ENCODE data around the gene SBF2. TPM values are rescaled to one million over a fixed set of nuclear protein-coding genes. Genes with fewer than 3 reads are reported as not detected.

The SBF2 gene
- total RNA-seq, 4 donors from 2014 or later, result 53.8 to 125 (median 76.4) TPM

DNA sequence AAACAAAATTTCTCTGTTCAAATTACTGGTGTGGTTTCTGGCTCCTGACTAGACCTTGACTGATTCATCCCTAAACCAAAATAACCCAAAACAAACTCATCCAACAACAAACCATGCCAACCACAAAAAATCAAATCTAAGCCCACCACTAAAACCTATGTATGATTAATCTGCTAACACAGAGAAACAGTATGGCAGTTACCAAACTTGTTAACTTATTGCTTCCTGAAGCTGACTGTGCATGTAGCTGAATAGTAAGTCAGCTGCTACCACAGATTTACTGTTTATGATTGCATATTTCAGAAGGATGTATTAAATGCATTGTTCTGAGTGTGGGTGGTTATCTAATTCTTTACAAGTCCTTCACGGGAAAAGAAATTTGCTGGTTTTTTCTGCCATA, 399.0 kb downstream of the SBF2 start:
- TF ChIP-seq, protein P1, sequence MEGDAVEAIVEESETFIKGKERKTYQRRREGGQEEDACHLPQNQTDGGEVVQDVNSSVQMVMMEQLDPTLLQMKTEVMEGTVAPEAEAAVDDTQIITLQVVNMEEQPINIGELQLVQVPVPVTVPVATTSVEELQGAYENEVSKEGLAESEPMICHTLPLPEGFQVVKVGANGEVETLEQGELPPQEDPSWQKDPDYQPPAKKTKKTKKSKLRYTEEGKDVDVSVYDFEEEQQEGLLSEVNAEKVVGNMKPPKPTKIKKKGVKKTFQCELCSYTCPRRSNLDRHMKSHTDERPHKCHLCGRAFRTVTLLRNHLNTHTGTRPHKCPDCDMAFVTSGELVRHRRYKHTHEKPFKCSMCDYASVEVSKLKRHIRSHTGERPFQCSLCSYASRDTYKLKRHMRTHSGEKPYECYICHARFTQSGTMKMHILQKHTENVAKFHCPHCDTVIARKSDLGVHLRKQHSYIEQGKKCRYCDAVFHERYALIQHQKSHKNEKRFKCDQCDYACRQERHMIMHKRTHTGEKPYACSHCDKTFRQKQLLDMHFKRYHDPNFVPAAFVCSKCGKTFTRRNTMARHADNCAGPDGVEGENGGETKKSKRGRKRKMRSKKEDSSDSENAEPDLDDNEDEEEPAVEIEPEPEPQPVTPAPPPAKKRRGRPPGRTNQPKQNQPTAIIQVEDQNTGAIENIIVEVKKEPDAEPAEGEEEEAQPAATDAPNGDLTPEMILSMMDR (IDR thresholded peaks at IDR 0.05), result no peak
- ATAC-seq (ENCODE audit: low FRiP score) (no peak), DNase-seq (ENCODE audit: low spot score) (no peak)

DNA sequence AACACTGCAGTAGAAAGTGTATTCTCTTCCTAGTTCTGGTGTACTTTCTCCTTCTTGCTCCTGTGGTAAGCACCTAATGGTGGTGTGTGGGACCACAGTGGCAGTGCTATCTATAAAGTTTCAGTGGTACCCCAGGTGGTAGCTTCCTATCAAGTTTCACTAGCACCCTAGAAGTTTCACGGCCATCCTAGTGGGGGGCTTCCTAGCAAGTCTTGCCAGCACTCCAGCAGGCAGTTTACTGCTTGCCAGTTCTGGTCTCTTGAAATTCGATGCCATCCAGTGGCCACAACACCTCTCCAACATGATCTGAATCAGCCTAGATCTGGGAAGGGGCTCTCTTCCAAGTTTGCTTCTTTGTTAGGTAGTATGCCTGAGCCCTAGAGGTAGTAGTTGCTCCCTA, 400.5 kb downstream of the SBF2 start:
- no peak for DNase-seq (ENCODE audit: low spot score)
- no peak for ATAC-seq (ENCODE audit: low FRiP score)
- TF ChIP-seq, protein P1 (IDR thresholded peaks at IDR 0.05), result no peak

DNA sequence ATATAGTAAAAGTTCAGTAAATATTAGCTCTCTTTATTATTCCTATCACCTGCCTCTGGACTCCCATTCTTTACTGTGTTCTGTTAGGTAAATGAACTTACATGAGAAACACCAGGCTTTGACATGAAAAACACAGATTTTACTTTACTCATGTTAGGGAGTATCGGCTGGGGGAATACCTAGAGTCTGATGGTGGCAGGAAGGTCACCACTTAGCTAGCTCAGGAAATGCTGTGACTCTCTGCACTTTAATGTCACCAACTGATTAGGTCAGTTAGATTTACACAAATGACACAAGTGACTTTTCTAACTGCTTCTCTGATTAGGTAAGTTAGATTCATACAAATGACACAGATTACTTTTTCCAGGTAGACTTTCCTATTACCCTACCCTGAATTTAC, 405.1 kb downstream of the SBF2 start:
- DNase-seq (ENCODE audit: low spot score), result no peak
- ATAC-seq (ENCODE audit: low FRiP score), result no peak
- TF ChIP-seq, protein P1 (IDR thresholded peaks at IDR 0.05), result no peak

DNA sequence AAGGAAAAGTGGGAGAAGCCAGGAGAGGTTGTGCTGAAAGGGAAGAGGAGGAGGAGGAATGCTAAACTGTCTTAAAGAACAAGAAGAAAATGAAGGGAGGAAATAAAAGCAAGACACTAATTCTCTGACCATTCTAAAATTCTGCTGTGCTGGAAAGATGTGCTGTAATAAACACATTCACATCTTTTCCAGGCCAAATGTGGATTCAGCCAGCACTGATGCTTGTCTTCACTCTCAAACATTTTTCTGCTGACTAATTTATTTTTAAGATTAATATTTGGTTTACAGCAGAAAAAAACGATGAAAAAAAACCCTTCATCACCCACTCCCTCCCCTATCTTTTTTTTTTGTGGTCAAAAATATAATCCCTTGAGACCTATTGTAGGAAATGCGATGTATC, 406.5 kb downstream of the SBF2 start:
- TF ChIP-seq, protein P1 (IDR thresholded peaks at IDR 0.05), result no peak
- DNase-seq (ENCODE audit: low spot score) (no peak), ATAC-seq (ENCODE audit: low FRiP score) (no peak)

DNA sequence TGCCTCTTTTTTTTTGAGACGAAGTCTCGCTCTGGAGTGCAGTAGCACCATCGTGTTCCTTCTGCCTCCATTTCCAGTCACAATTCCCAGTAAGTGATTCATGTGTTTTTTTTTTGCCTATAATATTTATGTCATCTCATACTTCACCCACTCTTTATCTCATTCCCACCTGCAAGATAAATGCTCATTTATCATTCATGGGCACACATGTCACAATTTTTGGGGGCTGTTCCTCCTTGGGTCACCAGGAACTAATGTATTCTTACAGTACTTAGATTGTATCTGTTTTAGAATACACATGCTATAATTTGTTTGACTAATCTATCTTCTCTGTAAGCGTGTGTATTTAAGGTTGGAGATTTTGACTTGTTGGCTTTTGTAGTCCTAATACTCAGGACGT, 407.4 kb downstream of the SBF2 start:
- TF ChIP-seq, protein P1 (IDR thresholded peaks at IDR 0.05), result no peak
- ATAC-seq (ENCODE audit: low FRiP score) (no peak), DNase-seq (ENCODE audit: low spot score) (no peak)

DNA sequence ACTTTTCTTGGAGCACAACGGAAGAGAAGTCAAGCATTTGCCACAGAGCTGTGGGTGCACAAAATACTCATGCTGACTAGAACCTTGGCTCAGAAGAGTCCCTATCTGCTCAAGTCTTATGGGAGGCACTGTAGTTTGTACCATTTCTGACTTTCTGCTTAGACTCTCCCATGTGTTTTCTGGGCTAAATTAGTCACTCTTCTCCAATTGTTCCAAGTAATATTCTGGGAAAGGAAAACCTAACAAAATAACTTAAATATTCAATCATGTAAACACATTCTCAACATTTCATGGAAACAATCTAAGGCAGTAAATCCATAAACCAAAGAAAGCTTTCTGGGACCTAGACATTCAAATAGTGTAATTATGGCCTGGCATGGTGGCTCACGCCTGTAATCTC, 409.4 kb downstream of the SBF2 start:
- TF ChIP-seq, protein P1 (IDR thresholded peaks at IDR 0.05), result no peak
- no peak for ATAC-seq (ENCODE audit: low FRiP score)

DNA sequence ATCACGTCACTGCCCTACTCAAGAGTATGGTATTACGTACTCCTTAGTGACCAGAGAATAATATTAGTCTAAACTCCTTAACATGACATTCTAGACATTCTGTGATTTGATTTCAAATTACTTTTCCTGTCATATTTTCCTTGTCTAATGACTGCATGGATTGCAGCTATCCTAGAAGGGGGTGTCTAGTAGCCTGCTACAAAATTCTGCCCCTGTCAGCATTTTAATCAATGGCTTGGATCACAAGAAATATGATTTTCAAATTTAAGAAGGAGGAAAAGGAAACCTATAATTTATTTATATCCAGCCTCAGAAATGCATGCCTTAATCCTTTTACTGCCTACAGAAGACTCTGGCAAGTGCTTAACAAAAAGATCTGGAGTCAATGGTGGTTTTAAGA, 413.4 kb downstream of the SBF2 start:
- TF ChIP-seq, protein P1 (IDR thresholded peaks at IDR 0.05), result no peak
- ATAC-seq (ENCODE audit: low FRiP score) (no peak), DNase-seq (ENCODE audit: low spot score) (no peak)

More for the DNA sequence above, 409.4 kb downstream of the SBF2 start:
- no peak for DNase-seq (ENCODE audit: low spot score)
